Measurements from ENCODE around the gene RBM27. TPM values are rescaled to one million over a fixed set of nuclear protein-coding genes. Genes with fewer than 3 reads are reported as not detected.
A peak's percentile ranks its signal among the peaks of the same experiment; 100 is the strongest.
"Not testable (repeated sequence)": the region's sequence is repeated elsewhere in the genome, so short reads cannot be mapped to it uniquely, and the experiment has no call there.

The RBM27 gene
- total RNA-seq, 1 experiment from 2014 or later = 18.8 TPM

GRCh38 chr5:146176805-146177204 lies 26.6 kb upstream of the RBM27 start:
- no TSS peak for BruUV-seq (replicated peaks)
- no peaks in the 10 kb centered on the region for H3K27me3 ChIP-seq (ENCODE audit: low read length)
- H3K4me2 ChIP-seq (ENCODE audit: low read length) = no peak overlapping the region
- intact Hi-C loops (cut with micrococcal nuclease) = no loop called here
- H3K79me2 ChIP-seq (ENCODE audit: low read length) = peaks cover 45% of the 10 kb centered on the region
- H2AFZ ChIP-seq (ENCODE audit: low read length) = no peak overlapping the region
- H4K20me1 ChIP-seq (ENCODE audit: low read length) = no peaks in the 10 kb centered on the region
- no peaks in the 10 kb centered on the region for H3F3A ChIP-seq (ENCODE audit: low read length, unreplicated experiment)
- DNase-seq (no peak), ATAC-seq (no peak)
- peaks cover 12% of the 10 kb centered on the region; the same call in 1 of the 2 replicates for H3K4me1 ChIP-seq (ENCODE audit: insufficient read depth, low read length)
- no peaks in the 10 kb centered on the region for H3K9me3 ChIP-seq (ENCODE audit: low read length)
- no peak overlapping the region for H3K4me3 ChIP-seq (ENCODE audit: low read length)
- no peak overlapping the region for H3K9ac ChIP-seq (ENCODE audit: low read length)
- peaks cover 19% of the 10 kb centered on the region for H3K36me3 ChIP-seq (ENCODE audit: low read depth, low read length)
- ChIA-PET POLR2A (ENCODE audit: unreplicated experiment) (no interaction called here), CTCF (no interaction called here)
- TF ChIP-seq EZH2 (IDR thresholded peaks at IDR 0.05; ENCODE audit: low read length, unreplicated experiment) = no peak
- TF ChIP-seq, protein P1, sequence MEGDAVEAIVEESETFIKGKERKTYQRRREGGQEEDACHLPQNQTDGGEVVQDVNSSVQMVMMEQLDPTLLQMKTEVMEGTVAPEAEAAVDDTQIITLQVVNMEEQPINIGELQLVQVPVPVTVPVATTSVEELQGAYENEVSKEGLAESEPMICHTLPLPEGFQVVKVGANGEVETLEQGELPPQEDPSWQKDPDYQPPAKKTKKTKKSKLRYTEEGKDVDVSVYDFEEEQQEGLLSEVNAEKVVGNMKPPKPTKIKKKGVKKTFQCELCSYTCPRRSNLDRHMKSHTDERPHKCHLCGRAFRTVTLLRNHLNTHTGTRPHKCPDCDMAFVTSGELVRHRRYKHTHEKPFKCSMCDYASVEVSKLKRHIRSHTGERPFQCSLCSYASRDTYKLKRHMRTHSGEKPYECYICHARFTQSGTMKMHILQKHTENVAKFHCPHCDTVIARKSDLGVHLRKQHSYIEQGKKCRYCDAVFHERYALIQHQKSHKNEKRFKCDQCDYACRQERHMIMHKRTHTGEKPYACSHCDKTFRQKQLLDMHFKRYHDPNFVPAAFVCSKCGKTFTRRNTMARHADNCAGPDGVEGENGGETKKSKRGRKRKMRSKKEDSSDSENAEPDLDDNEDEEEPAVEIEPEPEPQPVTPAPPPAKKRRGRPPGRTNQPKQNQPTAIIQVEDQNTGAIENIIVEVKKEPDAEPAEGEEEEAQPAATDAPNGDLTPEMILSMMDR (conservative IDR thresholded peaks at IDR 0.05; ENCODE audit: low read depth, low read length) = no peak
- no peak for TF ChIP-seq EZH2phosphoT487 (IDR thresholded peaks at IDR 0.05; ENCODE audit: borderline replicate concordance, low read length)
- no peak overlapping the region for H3K27ac ChIP-seq (ENCODE audit: low read length)
- H3K9me2 ChIP-seq (replicated peaks; ENCODE audit: low read length) = no peaks in the 10 kb centered on the region

GRCh38 chr5:146179696-146180095 lies 23.7 kb upstream of the RBM27 start:
- peaks cover 17% of the 10 kb centered on the region; the same call in 1 of the 2 replicates for H3K4me1 ChIP-seq (ENCODE audit: insufficient read depth, low read length)
- TF ChIP-seq EZH2 (IDR thresholded peaks at IDR 0.05; ENCODE audit: low read length, unreplicated experiment) (no peak), EZH2phosphoT487 (IDR thresholded peaks at IDR 0.05; ENCODE audit: borderline replicate concordance, low read length) (no peak)
- TF ChIP-seq, protein P1 (conservative IDR thresholded peaks at IDR 0.05; ENCODE audit: low read depth, low read length) = no peak
- no TSS peak for BruUV-seq (replicated peaks)
- no peak overlapping the region for H3K4me3 ChIP-seq (ENCODE audit: low read length)
- 0 out of 2 replicates have a peak overlapping the region, but pooled peaks have one; percentile 23 for H3K4me2 ChIP-seq (ENCODE audit: low read length)
- no peaks in the 10 kb centered on the region for H3K9me3 ChIP-seq (ENCODE audit: low read length)
- no peaks in the 10 kb centered on the region for H3K9me2 ChIP-seq (replicated peaks; ENCODE audit: low read length)
- no peak overlapping the region for H3K9ac ChIP-seq (ENCODE audit: low read length)
- ChIA-PET POLR2A (ENCODE audit: unreplicated experiment) (no interaction called here), CTCF (no interaction called here)
- H3F3A ChIP-seq (ENCODE audit: low read length, unreplicated experiment) = no peaks in the 10 kb centered on the region
- peaks cover 42% of the 10 kb centered on the region for H3K79me2 ChIP-seq (ENCODE audit: low read length)
- peaks cover 11% of the 10 kb centered on the region; the same call in 1 of the 2 replicates for H3K36me3 ChIP-seq (ENCODE audit: low read depth, low read length)
- intact Hi-C loops (cut with micrococcal nuclease) = loop anchor here (10.0 kb wide), 2 partner anchors 105 to 1035 kb away; no protein-coding TSS in a partner anchor
- no peak overlapping the region for H2AFZ ChIP-seq (ENCODE audit: low read length)
- H3K27ac ChIP-seq (ENCODE audit: low read length) = no peak overlapping the region
- ATAC-seq (no peak), DNase-seq (no peak)
- H3K27me3 ChIP-seq (ENCODE audit: low read length) = no peaks in the 10 kb centered on the region
- no peaks in the 10 kb centered on the region for H4K20me1 ChIP-seq (ENCODE audit: low read length)

GRCh38 chr5:146183403-146183802 lies 20.0 kb upstream of the RBM27 start:
- BruUV-seq (replicated peaks); H3K27ac ChIP-seq (ENCODE audit: low read length); ATAC-seq; CTCF ChIA-PET; H3K9me3 ChIP-seq (ENCODE audit: low read length); DNase-seq; H3K9me2 ChIP-seq (replicated peaks; ENCODE audit: low read length); H3K27me3 ChIP-seq (ENCODE audit: low read length); H3F3A ChIP-seq (ENCODE audit: low read length, unreplicated experiment); H3K36me3 ChIP-seq (ENCODE audit: low read depth, low read length); H3K9ac ChIP-seq (ENCODE audit: low read length); H4K20me1 ChIP-seq (ENCODE audit: low read length); POLR2A ChIA-PET (ENCODE audit: unreplicated experiment): not testable (repeated sequence)
- Histone ChIP-seq H3K4me1 (ENCODE audit: insufficient read depth, low read length) (peaks cover 31% of the 10 kb centered on the region), H3K79me2 (ENCODE audit: low read length) (peaks cover 39% of the 10 kb centered on the region), H3K4me2 (ENCODE audit: low read length) (peak overlapping the region; percentile 82; the same call in 1 of the 2 replicates), H2AFZ (ENCODE audit: low read length) (peak overlapping the region; percentile 92), H3K4me3 (ENCODE audit: low read length) (peak overlapping the region; percentile 64; the same call in 1 of the 2 replicates)
- intact Hi-C loops (cut with micrococcal nuclease) = loop anchor here (2.0 to 10.0 kb wide), 4 partner anchors 101 to 1031 kb away; partner anchors contain the start of gene TCERG1
